ENCODE results near the gene SZT2. TPM values are rescaled to one million over a fixed set of nuclear protein-coding genes. Genes with fewer than 3 reads are reported as not detected.

Gene SZT2
- total and polyA plus RNA-seq, 2 of the 13 experiments (the other 11 are each of a cell fraction or from before 2014, with no cell fraction given) = 8.0 to 8.8 TPM

DNA sequence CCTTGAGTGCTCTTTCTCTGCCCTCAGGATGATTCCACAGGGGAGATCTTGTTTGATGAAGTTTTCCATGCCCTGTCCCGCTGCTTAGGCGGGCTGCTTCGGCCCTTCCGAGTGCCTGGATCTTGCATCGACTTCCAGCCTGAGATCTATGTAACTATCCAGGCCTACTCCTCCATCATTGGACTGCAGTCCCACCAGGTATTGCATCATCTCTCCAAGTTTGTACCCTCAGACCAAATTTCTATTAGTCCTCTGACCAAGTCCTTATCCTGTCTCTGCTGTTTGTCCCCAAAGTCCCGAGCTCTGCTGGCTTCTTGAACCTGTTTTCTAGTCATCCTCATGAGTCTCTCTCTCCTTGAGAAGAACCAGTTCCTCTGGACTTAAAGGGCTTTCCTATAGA is 14.7 kb downstream of the SZT2 start:
- ChIA-PET POLR2A (no interaction called here), CTCF (ENCODE audit: low intra/inter-chr PET ratio, low total read pairs) (no interaction called here)
- WGBS (ENCODE audit: low lambda C conversion rate) = over 99% methylated on average over 6 of the region's 6 CpGs
- DNase-seq (ENCODE audit: low spot score) = no peak
- in situ Hi-C loops (cut with HindIII; ENCODE audit: extremely low pct_ligation_motif_present, low pct_unique_long_range_greater_than_20kb) (loop anchor here (25.0 kb wide), 1 partner anchor 492 kb away; no protein-coding TSS in a partner anchor), intact Hi-C loops (cut with micrococcal nuclease; ENCODE audit: unreplicated experiment) (loop anchor here (5.0 kb wide), 1 partner anchor 523 kb away; no protein-coding TSS in a partner anchor)
- no peaks in the 10 kb centered on the region for H4K20me1 ChIP-seq (ENCODE audit: insufficient read depth, low read length)
- H3K36me3 ChIP-seq (replicated peaks in 1 of 2; ENCODE audit: control insufficient read depth in 1 of 2, insufficient read depth in 2 of 2, low read length in 2 of 2) = peaks cover 9 to 24% of the 10 kb centered on the region in 2 experiments; a peak in 4 of 5 replicates
- BruUV-seq (replicated peaks) = no TSS peak
- no peak overlapping the region for H3K4me3 ChIP-seq (replicated peaks in 1 of 3; ENCODE audit: insufficient read depth in 1 of 3, low read depth in 2 of 3, low read length in 3 of 3)
- H3K79me2 ChIP-seq (ENCODE audit: insufficient read depth, low read length) = no peaks in the 10 kb centered on the region
- no peak overlapping the region for H2AFZ ChIP-seq (ENCODE audit: low read length)
- TF ChIP-seq BCL6 (CRISPR knock-in tag; IDR thresholded peaks at IDR 0.05) = no peak
- TF ChIP-seq KIAA2018 (CRISPR knock-in tag; IDR thresholded peaks at IDR 0.05; ENCODE audit: borderline replicate concordance) = no peak
- TF ChIP-seq GLMP (CRISPR knock-in tag; IDR thresholded peaks at IDR 0.05; ENCODE audit: borderline replicate concordance) = no peak
- TF ChIP-seq SP2 (CRISPR knock-in tag; IDR thresholded peaks at IDR 0.05) = no peak
- no peak for TF ChIP-seq ZHX1 (CRISPR knock-in tag; IDR thresholded peaks at IDR 0.05; ENCODE audit: low read depth)
- no peak for TF ChIP-seq ESRRA (CRISPR knock-in tag; IDR thresholded peaks at IDR 0.05; ENCODE audit: low read depth)
- TF ChIP-seq CEBPB (IDR thresholded peaks at IDR 0.05; ENCODE audit: borderline replicate concordance, low read depth, low read length) = peak; percentile 65
- TF ChIP-seq ATF7 (IDR thresholded peaks at IDR 0.05) = peak; percentile 67
- no peak for TF ChIP-seq ATF7 (CRISPR knock-in tag; IDR thresholded peaks at IDR 0.05)
- no peak for ATAC-seq
- no peak overlapping the region for H3K9ac ChIP-seq (ENCODE audit: insufficient read depth, low read depth, low read length)
- no peak overlapping the region for H3K27ac ChIP-seq (ENCODE audit: extremely low read length, insufficient read depth, low read length)
- H3K4me2 ChIP-seq (ENCODE audit: low read depth, low read length) = no peak overlapping the region
- no peaks in the 10 kb centered on the region for H3K9me3 ChIP-seq (ENCODE audit: low read length)
- H3K4me1 ChIP-seq (ENCODE audit: insufficient read depth, low read length) = peaks cover 10% of the 10 kb centered on the region
- no peaks in the 10 kb centered on the region for H3K27me3 ChIP-seq (ENCODE audit: control insufficient read depth in 1 of 2, insufficient read depth in 2 of 2, low read length in 2 of 2)
- FAIRE-seq = no peak
